ENCODE results near the gene TSPAN9.

The TSPAN9 gene

GRCh38 chr12:3078086-3078820 lies 1.1 kb downstream of the TSPAN9 start:
- DNase-seq = no peak

GRCh38 chr12:3081091-3081490 lies 3.9 kb downstream of the TSPAN9 start:
- DNase-seq = no peak

- no peak for DNase-seq
Measured at GRCh38 chr12:3081886-3082285, 4.7 kb downstream of the TSPAN9 start.

GRCh38 chr12:3083241-3083920 lies 6.2 kb downstream of the TSPAN9 start:
- no peak for DNase-seq

- DNase-seq = no peak
Measured at GRCh38 chr12:3083921-3084347, 6.8 kb downstream of the TSPAN9 start.

GRCh38 chr12:3084742-3085141 lies 7.6 kb downstream of the TSPAN9 start:
- no peak for DNase-seq

GRCh38 chr12:3085341-3086139 lies 8.4 kb downstream of the TSPAN9 start:
- DNase-seq = no peak

- no peak for DNase-seq
Measured at GRCh38 chr12:3086211-3086610, 9.0 kb downstream of the TSPAN9 start.

GRCh38 chr12:3086729-3087323 lies 9.6 kb downstream of the TSPAN9 start:
- no peak for DNase-seq

- no peak for DNase-seq
Measured at GRCh38 chr12:3087758-3088650, 10.8 kb downstream of the TSPAN9 start.

GRCh38 chr12:3089588-3089987 lies 12.4 kb downstream of the TSPAN9 start:
- DNase-seq = no peak

- no peak for DNase-seq
Measured at GRCh38 chr12:3090240-3091037, 13.3 kb downstream of the TSPAN9 start.

GRCh38 chr12:3091038-3091319 lies 13.8 kb downstream of the TSPAN9 start:
- DNase-seq = no peak

- DNase-seq = no peak
Measured at GRCh38 chr12:3091382-3092241, 14.4 kb downstream of the TSPAN9 start.

GRCh38 chr12:3092764-3093163 lies 15.6 kb downstream of the TSPAN9 start:
- no peak for DNase-seq

- DNase-seq = no peak
Measured at GRCh38 chr12:3097186-3097804, 20.1 kb downstream of the TSPAN9 start.

- DNase-seq = no peak
Measured at GRCh38 chr12:3097836-3098235, 20.7 kb downstream of the TSPAN9 start.

GRCh38 chr12:3098436-3098835 lies 21.3 kb downstream of the TSPAN9 start:
- no peak for DNase-seq

- no peak for DNase-seq
Measured at GRCh38 chr12:3099146-3099545, 22.0 kb downstream of the TSPAN9 start.
